Naive thymus-derived CD8-positive, alpha-beta T cell (primary cell): ENCODE data around the gene HSD11B1. TPM values are rescaled to one million over a fixed set of nuclear protein-coding genes. Genes with fewer than 3 reads are reported as not detected.

ENCODE experiments used
- ATAC-seq, 2 donors: fragments of 150-1000 bp; cut with Tn5 transposase in 1 of 2; sonication (Bioruptor Pico), chemical (Tn5 transposase) in 1 of 2; 1 replicate in 1 of 2; 2 replicates in 1 of 2; pipeline ENCODE4 v1.10.0; 2021; ENCODE audit warnings: mild to moderate bottlenecking in 2 of 2, moderate library complexity in 2 of 2
- POLR2A ChIA-PET: fragments of 350-600 bp; sonication (Branson Sonifier 250); formaldehyde crosslinking; loops from one replicate; lab custom pipeline; 2021; ENCODE audit warnings: antibody characterized with exemption; lab: Charles Lee
- DNase-seq, 10 donors: peaks; one replicate each; pipeline versions ENCODE4 v3.0.0 to v3.0.0-alpha.2; 2020 to 2022
- H3K27ac Mint-ChIP-seq, 10 donors: one replicate each; pipeline ENCODE4 v1.8.0; 2020 to 2022; ENCODE audit warnings: mild to moderate bottlenecking in 10 of 10, mixed read lengths in 10 of 10, moderate library complexity in 4 of 10, inconsistent platforms in 1 of 10
- H3K27me3 Mint-ChIP-seq, 5 donors: one replicate each; pipeline ENCODE4 v1.8.0; 2021 to 2022; ENCODE audit warnings: mixed read lengths in 5 of 5
- H3K36me3 Mint-ChIP-seq, 3 donors: one replicate each; pipeline ENCODE4 v1.8.0; 2020 to 2022; ENCODE audit warnings: mixed read lengths in 3 of 3, mild to moderate bottlenecking in 2 of 3, inconsistent platforms in 1 of 3
- H3K4me1 Mint-ChIP-seq, 4 donors: one replicate each; pipeline ENCODE4 v1.8.0; 2021 to 2022; ENCODE audit warnings: mixed read lengths in 4 of 4
- H3K4me3 Mint-ChIP-seq, 10 donors: one replicate each; pipeline ENCODE4 v1.8.0; 2020 to 2022; ENCODE audit warnings: mild to moderate bottlenecking in 10 of 10, mixed read lengths in 10 of 10, moderate library complexity in 6 of 10, inconsistent platforms in 1 of 10
- H3K9me3 Mint-ChIP-seq, 9 donors: one replicate each; pipeline ENCODE4 v1.8.0; 2020 to 2022; ENCODE audit warnings: mixed read lengths in 9 of 9, mild to moderate bottlenecking in 3 of 9, inconsistent platforms in 1 of 9, moderate library complexity in 1 of 9
- polyA plus RNA-seq, 3 donors: library from polyadenylated mRNA; unstranded; fragments of 300-500 nt; fragmentation: Illumina TruSeq; gene quantifications; one replicate each; pipeline ENCODE4 v1.2.3, GENCODE V29; 2021
- total RNA-seq, 8 experiments: library from RNA in 2 of 8; stranded (reverse) in 2 of 8; gene quantifications; one replicate each; pipeline ENCODE4 v1.2.3 and lab custom pipeline; 2021 to 2026

HSD11B1 gene
- total and polyA plus RNA-seq, 5 experiments from 2014 or later: 0.30 TPM; not detected in 4

DNA sequence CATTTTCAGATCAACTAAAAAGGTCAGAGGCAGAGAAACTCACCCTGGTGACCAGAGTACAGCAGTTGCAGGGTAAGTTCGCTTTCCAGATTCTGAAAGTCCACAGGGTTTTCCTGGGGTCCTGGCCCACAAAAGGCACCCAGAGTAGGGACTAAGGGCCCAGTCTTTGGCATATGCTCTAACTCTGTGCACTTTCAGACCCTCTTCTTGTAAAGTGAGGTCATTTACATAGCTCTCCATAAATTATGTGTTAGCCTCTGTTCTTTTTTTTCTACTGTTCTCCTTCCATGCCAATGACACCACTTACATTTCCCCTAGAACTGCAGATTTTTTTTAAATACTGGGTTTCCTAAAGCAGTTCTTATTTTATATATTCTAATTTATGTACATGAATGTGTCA is 73.5 kb downstream of the HSD11B1 start:
- POLR2A ChIA-PET: interaction anchor here (0.6 to 26.4 kb wide), 2 partner anchors 19 to 29 kb away, joined by 4 to 1192 read pairs; partner anchors contain the start of gene TRAF3IP3

GRCh38 chr1:209780268-209780667 is 75.6 kb downstream of the HSD11B1 start:
- no peak for ATAC-seq
- H3K4me3 Mint-ChIP-seq: no peak overlapping the region
- peaks cover 5 to 23% (median 21%) of the 10 kb centered on the region in 3 donors for H3K36me3 Mint-ChIP-seq
- no peak for DNase-seq
- POLR2A ChIA-PET: interaction anchor here (0.6 to 26.4 kb wide), 5 partner anchors 8 to 46 kb away, joined by 3 to 1192 read pairs (median 4); partner anchors contain the start of gene TRAF3IP3
- H3K9me3 Mint-ChIP-seq: no peaks in the 10 kb centered on the region
- H3K27me3 Mint-ChIP-seq: peaks cover 0 to 3% (median 0%) of the 10 kb centered on the region in 5 donors
- H3K27ac Mint-ChIP-seq: peak overlapping the region; percentile 33 to 91 (median 56)
- H3K4me1 Mint-ChIP-seq: peaks cover 15 to 63% (median 51%) of the 10 kb centered on the region in 4 donors

More for the DNA sequence above, 73.5 kb downstream of the HSD11B1 start:
- peaks cover 15 to 40% (median 21%) of the 10 kb centered on the region in 3 donors for H3K36me3 Mint-ChIP-seq
- no peak for ATAC-seq
- H3K9me3 Mint-ChIP-seq: no peaks in the 10 kb centered on the region
- H3K27ac Mint-ChIP-seq: peak overlapping the region in 8 of 10 donors; percentile 7 to 87 (median 68)
- DNase-seq: no peak
- peaks cover 19 to 42% (median 31%) of the 10 kb centered on the region in 4 donors for H3K4me1 Mint-ChIP-seq
- H3K27me3 Mint-ChIP-seq: no peaks in the 10 kb centered on the region
- no peak overlapping the region for H3K4me3 Mint-ChIP-seq

GRCh38 chr1:209783386-209783785 is 78.7 kb downstream of the HSD11B1 start:
- Mint-ChIP-seq H3K36me3 (peaks cover 4 to 21% (median 4%) of the 10 kb centered on the region in 3 donors), H3K27ac (peak overlapping the region; percentile 95 to 99 (median 99)), H3K4me1 (peaks cover 13 to 56% (median 41%) of the 10 kb centered on the region in 4 donors)

More at GRCh38 chr1:209783386-209783785, 78.7 kb downstream of the HSD11B1 start:
- POLR2A ChIA-PET: interaction anchor here (0.7 to 26.4 kb wide), 6 partner anchors 24 to 43 kb away, joined by 3 to 1192 read pairs (median 3); partner anchors contain the start of gene TRAF3IP3
- no peaks in the 10 kb centered on the region for H3K9me3 Mint-ChIP-seq
- peaks cover 0 to 9% (median 3%) of the 10 kb centered on the region in 5 donors for H3K27me3 Mint-ChIP-seq
- ATAC-seq: no peak
- DNase-seq: no peak
- H3K4me3 Mint-ChIP-seq: peak overlapping the region in 9 of 10 donors; percentile 86 to 98 (median 95)

Other genes starting within 250 kb of the HSD11B1 start
- gene CAMK1G, start 121.1 kb upstream of the HSD11B1 start, total RNA-seq: not detected
- gene CAMK1G, start 121.1 kb upstream of the HSD11B1 start, polyA plus RNA-seq: not detected
- gene LAMB3, start 52.4 kb upstream of the HSD11B1 start, total RNA-seq: under 1 TPM; 0.73 to 0.93 TPM
- gene LAMB3, start 52.4 kb upstream of the HSD11B1 start, polyA plus RNA-seq: under 1 TPM in 2 of 3 donors, not detected in 1; 0.42 to 0.86 TPM
- not detected for gene G0S2, start 29.4 kb upstream of the HSD11B1 start, total RNA-seq
- gene G0S2, start 29.4 kb upstream of the HSD11B1 start, polyA plus RNA-seq: not detected
- 100 to 1,000 TPM; 701 to 717 TPM for gene TRAF3IP3, start 51.2 kb downstream of the HSD11B1 start, total RNA-seq
- gene TRAF3IP3, start 51.2 kb downstream of the HSD11B1 start, polyA plus RNA-seq: 100 to 1,000 TPM; 333 to 540 (median 423) TPM
- gene C1orf74, start 79.7 kb downstream of the HSD11B1 start, total RNA-seq: 1 to 10 TPM; 1.7 to 1.8 TPM
- gene C1orf74, start 79.7 kb downstream of the HSD11B1 start, polyA plus RNA-seq: under 1 TPM; 0.30 to 0.88 (median 0.55) TPM
- 1 to 10 TPM; 2.4 to 2.6 TPM for gene IRF6, start 101.3 kb downstream of the HSD11B1 start, total RNA-seq
- 1 to 10 TPM in 1 of 3 donors, under 1 TPM in 2; 0.49 to 2.1 (median 0.86) TPM for gene IRF6, start 101.3 kb downstream of the HSD11B1 start, polyA plus RNA-seq
- gene UTP25, start 123.1 kb downstream of the HSD11B1 start, total RNA-seq: 10 to 100 TPM; 15.2 to 15.6 TPM
- 1 to 10 TPM; 3.0 to 5.6 (median 3.1) TPM for gene UTP25, start 123.1 kb downstream of the HSD11B1 start, polyA plus RNA-seq
- not detected for gene SYT14, start 233.4 kb downstream of the HSD11B1 start, total RNA-seq
- gene SYT14, start 233.4 kb downstream of the HSD11B1 start, polyA plus RNA-seq: not detected